ENCODE measurements around the gene POLE2. TPM values are rescaled to one million over a fixed set of nuclear protein-coding genes. Genes with fewer than 3 reads are reported as not detected.
A peak's percentile ranks its signal among the peaks of the same experiment; 100 is the strongest.
"Not testable (repeated sequence)": the region's sequence is repeated elsewhere in the genome, so short reads cannot be mapped to it uniquely, and the experiment has no call there.

Gene POLE2
- total RNA-seq: 10 to 100 TPM; 32.3 to 35.7 TPM

GRCh38 chr14:49687942-49688700 lies at the start of gene POLE2:
POLE2 (minus strand) TSS chr14:49688214; CDS start chr14:49688203, 11 bp downstream.
- H3K27ac Mint-ChIP-seq: peak within 1 kb of the TSS; percentile 94
- peak; percentile 77 for DNase-seq
- H3K27me3 Mint-ChIP-seq: no peaks in the 10 kb centered on the region
- peaks cover 15% of the 10 kb centered on the region for H3K36me3 Mint-ChIP-seq (ENCODE audit: low read depth)
- H3K9me3 Mint-ChIP-seq: no peaks in the 10 kb centered on the region
- peaks cover 55% of the 10 kb centered on the region for H3K4me1 Mint-ChIP-seq
- ChIA-PET CTCF (interaction anchor here (0.9 to 2.4 kb wide), 6 partner anchors 11 to 102 kb away, joined by 3 to 9 read pairs (median 4); partner anchors contain the start of gene RPS29), POLR2A (interaction anchor here (1.3 kb wide), 1 partner anchor 80 kb away, joined by 4 read pairs; the partner anchor contains the start of gene KLHDC2)
- peak within 1 kb of the TSS; percentile 90 for H3K4me3 Mint-ChIP-seq

- POLR2A ChIA-PET; H3K27ac Mint-ChIP-seq; H3K4me1 Mint-ChIP-seq; H3K9me3 Mint-ChIP-seq; DNase-seq; H3K27me3 Mint-ChIP-seq; H3K36me3 Mint-ChIP-seq (ENCODE audit: low read depth); H3K4me3 Mint-ChIP-seq: not testable (repeated sequence)
- CTCF ChIA-PET: interaction anchor here (1.4 kb wide), 1 partner anchor 12 kb away, joined by 5 read pairs; no protein-coding TSS in a partner anchor
Measured at GRCh38 chr14:49735669-49736068, 47.7 kb upstream of the POLE2 start.

- DNase-seq: no peak
- POLR2A ChIA-PET: no interaction called here
- Mint-ChIP-seq H3K4me3 (no peak overlapping the region), H3K4me1 (no peaks in the 10 kb centered on the region), H3K36me3 (ENCODE audit: low read depth) (no peaks in the 10 kb centered on the region), H3K9me3 (no peaks in the 10 kb centered on the region), H3K27me3 (no peaks in the 10 kb centered on the region), H3K27ac (no peak overlapping the region)
- CTCF ChIA-PET: interaction anchor here (0.6 kb wide), 1 partner anchor 1359 kb away, joined by 3 read pairs; no protein-coding TSS in a partner anchor
Measured at GRCh38 chr14:49733836-49734235, 45.8 kb upstream of the POLE2 start.

- H3K27ac Mint-ChIP-seq: no peak overlapping the region
- ChIA-PET CTCF (interaction anchor here (0.6 kb wide), 1 partner anchor 43 kb away, joined by 4 read pairs; no protein-coding TSS in a partner anchor), POLR2A (no interaction called here)
- no peaks in the 10 kb centered on the region for H3K36me3 Mint-ChIP-seq (ENCODE audit: low read depth)
- DNase-seq: no peak
- H3K4me1 Mint-ChIP-seq: no peaks in the 10 kb centered on the region
- no peak overlapping the region for H3K4me3 Mint-ChIP-seq
- H3K27me3 Mint-ChIP-seq: no peaks in the 10 kb centered on the region
- H3K9me3 Mint-ChIP-seq: no peaks in the 10 kb centered on the region
Measured at GRCh38 chr14:49732896-49733295, 44.9 kb upstream of the POLE2 start.

- no peaks in the 10 kb centered on the region for H3K4me1 Mint-ChIP-seq
- no peaks in the 10 kb centered on the region for H3K27me3 Mint-ChIP-seq
- no peak overlapping the region for H3K27ac Mint-ChIP-seq
- DNase-seq: no peak
- H3K4me3 Mint-ChIP-seq: no peak overlapping the region
- CTCF ChIA-PET: interaction anchor here (0.7 kb wide), 1 partner anchor 93 kb away, joined by 3 read pairs; no protein-coding TSS in a partner anchor
- POLR2A ChIA-PET: no interaction called here
- H3K36me3 Mint-ChIP-seq (ENCODE audit: low read depth): peaks cover 6% of the 10 kb centered on the region
- H3K9me3 Mint-ChIP-seq: no peaks in the 10 kb centered on the region
Measured at GRCh38 chr14:49727171-49727570, 39.2 kb upstream of the POLE2 start.

- CTCF ChIA-PET: interaction anchor here (1.0 kb wide), 1 partner anchor 46 kb away, joined by 3 read pairs; the partner anchor contains the start of gene KLHDC2
- DNase-seq, H3K9me3 Mint-ChIP-seq, H3K27me3 Mint-ChIP-seq, H3K4me1 Mint-ChIP-seq, H3K27ac Mint-ChIP-seq, H3K4me3 Mint-ChIP-seq, POLR2A ChIA-PET: not testable (repeated sequence)
- peaks cover 19% of the 10 kb centered on the region for H3K36me3 Mint-ChIP-seq (ENCODE audit: low read depth)
Measured at GRCh38 chr14:49721733-49722435, 33.9 kb upstream of the POLE2 start.

GRCh38 chr14:49720744-49721143 lies 32.7 kb upstream of the POLE2 start:
- POLR2A ChIA-PET: no interaction called here

GRCh38 chr14:49710993-49711392 lies 23.0 kb upstream of the POLE2 start:
- H3K4me3 Mint-ChIP-seq; H3K9me3 Mint-ChIP-seq; CTCF ChIA-PET; H3K4me1 Mint-ChIP-seq; H3K27ac Mint-ChIP-seq; H3K27me3 Mint-ChIP-seq; DNase-seq; H3K36me3 Mint-ChIP-seq (ENCODE audit: low read depth); POLR2A ChIA-PET: not testable (repeated sequence)

More at GRCh38 chr14:49720744-49721143, 32.7 kb upstream of the POLE2 start:
- Mint-ChIP-seq H3K36me3 (ENCODE audit: low read depth) (peaks cover 19% of the 10 kb centered on the region), H3K9me3 (peaks cover 7% of the 10 kb centered on the region), H3K27ac (no peak overlapping the region), H3K27me3 (no peaks in the 10 kb centered on the region), H3K4me3 (no peak overlapping the region), H3K4me1 (no peaks in the 10 kb centered on the region)
- no peak for DNase-seq
- CTCF ChIA-PET: no interaction called here

- POLR2A ChIA-PET; H3K36me3 Mint-ChIP-seq (ENCODE audit: low read depth); H3K9me3 Mint-ChIP-seq; H3K27ac Mint-ChIP-seq; H3K27me3 Mint-ChIP-seq; H3K4me1 Mint-ChIP-seq; DNase-seq; H3K4me3 Mint-ChIP-seq: not testable (repeated sequence)
- CTCF ChIA-PET: interaction anchor here (0.6 kb wide), 1 partner anchor 999 kb away, joined by 3 read pairs; no protein-coding TSS in a partner anchor
Measured at GRCh38 chr14:49704471-49704870, 16.5 kb upstream of the POLE2 start.

- no peak for DNase-seq
- no peak overlapping the region for H3K4me3 Mint-ChIP-seq
- H3K9me3 Mint-ChIP-seq: no peaks in the 10 kb centered on the region
- CTCF ChIA-PET: no interaction called here
- no peaks in the 10 kb centered on the region for H3K27me3 Mint-ChIP-seq
- no peak overlapping the region for H3K27ac Mint-ChIP-seq
- POLR2A ChIA-PET: no interaction called here
- H3K4me1 Mint-ChIP-seq: peaks cover 3% of the 10 kb centered on the region
- peaks cover 4% of the 10 kb centered on the region for H3K36me3 Mint-ChIP-seq (ENCODE audit: low read depth)
Measured at GRCh38 chr14:49703965-49704364, 16.0 kb upstream of the POLE2 start.

- Mint-ChIP-seq H3K4me1 (peaks cover 3% of the 10 kb centered on the region), H3K4me3 (no peak overlapping the region), H3K9me3 (no peaks in the 10 kb centered on the region), H3K27me3 (no peaks in the 10 kb centered on the region), H3K36me3 (ENCODE audit: low read depth) (peaks cover 4% of the 10 kb centered on the region), H3K27ac (no peak overlapping the region)
- CTCF ChIA-PET: interaction anchor here (1.3 kb wide), 1 partner anchor 65 kb away, joined by 3 read pairs; the partner anchor contains the start of gene KLHDC2
- POLR2A ChIA-PET: no interaction called here
- DNase-seq: no peak
Measured at GRCh38 chr14:49702725-49703124, 14.7 kb upstream of the POLE2 start.

- H3K36me3 Mint-ChIP-seq (ENCODE audit: low read depth); H3K27me3 Mint-ChIP-seq; DNase-seq; H3K9me3 Mint-ChIP-seq; POLR2A ChIA-PET: not testable (repeated sequence)
- CTCF ChIA-PET: interaction anchor here (1.0 kb wide), 1 partner anchor 16 kb away, joined by 3 read pairs; no protein-coding TSS in a partner anchor
- Mint-ChIP-seq H3K4me1 (peaks cover 30% of the 10 kb centered on the region), H3K27ac (peak overlapping the region; percentile 11), H3K4me3 (peak overlapping the region; percentile 82)
Measured at GRCh38 chr14:49693735-49694124, 5.7 kb upstream of the POLE2 start.

All from activated CD4-positive, alpha-beta T cell treated with anti-CD3 and anti-CD28 coated beads, Interleukin-2, amount 10 ng/mL, durations not matched to agents 7 days and 5 days (primary cell).